K562 (cell line): ENCODE data around the gene CPT1A. TPM values are rescaled to one million over a fixed set of nuclear protein-coding genes. Genes with fewer than 3 reads are reported as not detected.

ENCODE experiments used
- CUX1 ChIP-seq: fragments of 200-800 bp; sonication (Bioruptor generic); IDR thresholded peaks from 2 replicates; pipeline ENCODE4 v1.6.1; 2016; ENCODE audit warnings: missing genetic modification characterization, missing compliant biosample characterization
- GATAD2B ChIP-seq: fragments of 450-650 bp; IDR thresholded peaks from 2 replicates; pipeline ENCODE4 v1.6.1; 2017; ENCODE audit warnings: mild to moderate bottlenecking, borderline replicate concordance
- HCFC1 ChIP-seq: IDR thresholded peaks from 2 replicates; pipeline ENCODE4 v1.6.1; 2012; ENCODE audit warnings: low read depth, low read length, improper control_type of control experiment
- MIER1 ChIP-seq: fragments of 450-650 bp; IDR thresholded peaks from 2 replicates; pipeline ENCODE4 v1.6.1; 2016; ENCODE audit warnings: antibody characterized with exemption, mild to moderate bottlenecking, low read depth
- NBN ChIP-seq: fragments of 450-650 bp; IDR thresholded peaks from 2 replicates; pipeline ENCODE4 v1.6.1; 2016; ENCODE audit warnings: low read depth, mild to moderate bottlenecking
- REST ChIP-seq, 2 experiments: fragments of 450-650 bp; formaldehyde crosslinking in 1 of 2; IDR thresholded peaks; 2 replicates each; pipeline versions ENCODE4 v1.4.0 to v1.6.1; 2014 to 2020; ENCODE audit warnings: mild to moderate bottlenecking in 2 of 2, borderline replicate concordance in 1 of 2, low read depth in 1 of 2
- SRF ChIP-seq, 2 experiments: fragments of 250-450, 450-650 bp in 1 of 2; sonication (Bioruptor Pico) in 1 of 2; sonication (generic) in 1 of 2; formaldehyde crosslinking; IDR thresholded peaks; 2 replicates each; pipeline versions ENCODE4 v1.5.0 to v1.5.1; 2020 to 2022; ENCODE audit warnings: mild to moderate bottlenecking in 1 of 2, missing genetic modification reagents in 1 of 2
- THRB ChIP-seq: fragments of 450-650 bp; formaldehyde crosslinking; conservative IDR thresholded peaks from 2 replicates; pipeline ENCODE4 v1.4.0; 2022; ENCODE audit warnings: mild to moderate bottlenecking, missing genetic modification characterization
- ZBTB12 ChIP-seq: fragments of 250-450 bp; sonication (Bioruptor Pico); IDR thresholded peaks from 2 replicates; pipeline ENCODE4 v1.4.0; 2020
- ZNF764 ChIP-seq: fragments of 250-450 bp; sonication (Bioruptor Pico); IDR thresholded peaks from 2 replicates; pipeline ENCODE4 v1.4.0; 2020; ENCODE audit warnings: low read depth, mild to moderate bottlenecking, moderate library complexity
- polyA plus RNA-seq, 8 experiments: library from polyadenylated mRNA; depleted of rRNA in 4 of 8; stranded (reverse) in 5 of 8; unstranded in 3 of 8; fragments of >200 nt; fragmentation: Nextera tagmentation in 2 of 8; fragmentation: Illumina TruSeq in 1 of 8; extraction: Ambion mirVana in 2 of 8; extraction: Trizol in 1 of 8; gene quantifications; 2 replicates each; pipeline versions ENCODE4 v1.2.1 to v1.2.3, GENCODE V29; 2011 to 2014; ENCODE audit warnings: inconsistent platforms in 1 of 8, missing spikeins in 1 of 8
- total RNA-seq, 7 experiments: library from RNA; depleted of rRNA in 6 of 7; stranded (reverse); fragments of >200 nt in 6 of 7; fragmentation: Illumina TruSeq in 2 of 7; extraction: Trizol in 2 of 7; gene quantifications; 2 replicates each; pipeline versions ENCODE4 v1.2.1 to v1.2.3, GENCODE V29; 2011 to 2021; ENCODE audit warnings: low replicate concordance in 1 of 7

Gene CPT1A
- total and polyA plus RNA-seq, 9 of the 15 experiments (the other 6 are each of a cell fraction or from before 2014, with no cell fraction given): 2.6 to 29.1 (median 12.3) TPM

- TF ChIP-seq REST (IDR thresholded peaks at IDR 0.05; ENCODE audit: borderline replicate concordance): peak; percentile 92
- no peak for TF ChIP-seq REST (CRISPR knock-in tag; IDR thresholded peaks at IDR 0.05; ENCODE audit: low read depth)
- no peak for TF ChIP-seq SRF (CRISPR knock-in tag; IDR thresholded peaks at IDR 0.05)
- TF ChIP-seq ZNF764: no peak
- TF ChIP-seq GATAD2B: no peak
- no peak for TF ChIP-seq THRB
- TF ChIP-seq CUX1 (CRISPR knock-in tag): no peak
- 0 out of 2 replicates have a peak, but pooled peaks have one; percentile 27 for TF ChIP-seq MIER1
- TF ChIP-seq NBN: no peak
- TF ChIP-seq ZBTB12 (CRISPR knock-in tag): no peak
- no peak for TF ChIP-seq HCFC1
Measured at GRCh38 chr11:68714060-68714856, 127.5 kb downstream of the CPT1A start (continued).
